Thyroid gland (tissue), 4 donors: Measurements from ENCODE around the gene PALS1.

Experiments used
- POLR2A ChIP-seq, 2 donors: fragments of 450-650 bp; IDR thresholded peaks; one replicate each; pipeline ENCODE4 v1.6.1; 2017; ENCODE audit warnings: antibody characterized with exemption in 2 of 2, mild to moderate bottlenecking in 2 of 2, moderate library complexity in 1 of 2
- TF ChIP-seq, protein P1 (sequence below), 6 experiments: fragments of 200-600 bp in 3 of 6; fragments of 450-650 bp in 3 of 6; sonication (generic) in 3 of 6; IDR thresholded peaks; one replicate each; pipeline ENCODE4 v1.5.1; 2016 to 2019; ENCODE audit warnings: antibody characterized with exemption in 6 of 6, mild to moderate bottlenecking in 2 of 6, inconsistent platforms in 1 of 6, moderate library complexity in 1 of 6

DNA sequence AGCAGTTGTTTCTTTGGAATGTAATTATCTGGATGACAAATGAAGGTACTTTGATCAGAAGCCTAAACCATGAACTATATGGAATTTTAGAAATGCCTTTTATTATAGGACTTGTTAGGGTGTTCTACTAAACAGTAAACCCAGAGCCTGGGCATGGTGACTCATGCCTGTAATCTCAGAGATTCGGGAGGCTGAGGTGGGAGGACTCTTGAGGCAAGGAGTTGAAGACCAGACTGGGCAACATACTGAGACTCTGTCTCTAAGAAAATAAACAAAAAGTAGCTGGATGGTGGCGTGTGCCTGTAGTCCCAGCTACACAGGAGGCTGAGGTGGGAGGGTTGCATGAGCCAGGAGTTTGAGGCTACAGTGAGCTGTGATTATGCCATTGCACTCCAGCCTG is 23.9 kb downstream of the PALS1 start:
- TF ChIP-seq, protein P1, sequence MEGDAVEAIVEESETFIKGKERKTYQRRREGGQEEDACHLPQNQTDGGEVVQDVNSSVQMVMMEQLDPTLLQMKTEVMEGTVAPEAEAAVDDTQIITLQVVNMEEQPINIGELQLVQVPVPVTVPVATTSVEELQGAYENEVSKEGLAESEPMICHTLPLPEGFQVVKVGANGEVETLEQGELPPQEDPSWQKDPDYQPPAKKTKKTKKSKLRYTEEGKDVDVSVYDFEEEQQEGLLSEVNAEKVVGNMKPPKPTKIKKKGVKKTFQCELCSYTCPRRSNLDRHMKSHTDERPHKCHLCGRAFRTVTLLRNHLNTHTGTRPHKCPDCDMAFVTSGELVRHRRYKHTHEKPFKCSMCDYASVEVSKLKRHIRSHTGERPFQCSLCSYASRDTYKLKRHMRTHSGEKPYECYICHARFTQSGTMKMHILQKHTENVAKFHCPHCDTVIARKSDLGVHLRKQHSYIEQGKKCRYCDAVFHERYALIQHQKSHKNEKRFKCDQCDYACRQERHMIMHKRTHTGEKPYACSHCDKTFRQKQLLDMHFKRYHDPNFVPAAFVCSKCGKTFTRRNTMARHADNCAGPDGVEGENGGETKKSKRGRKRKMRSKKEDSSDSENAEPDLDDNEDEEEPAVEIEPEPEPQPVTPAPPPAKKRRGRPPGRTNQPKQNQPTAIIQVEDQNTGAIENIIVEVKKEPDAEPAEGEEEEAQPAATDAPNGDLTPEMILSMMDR (IDR thresholded peaks at IDR 0.05), result no peak
- no peak for TF ChIP-seq POLR2A (IDR thresholded peaks at IDR 0.05)
